IMR-90 (cell line): ENCODE measurements around the gene TDRD3. TPM values are rescaled to one million over a fixed set of nuclear protein-coding genes. Genes with fewer than 3 reads are reported as not detected.

Experiments used
- ATAC-seq: fragments of 200-7000 bp; cut with Tn5 transposase; 2 replicates; pipeline ENCODE4 v1.9.1; 2020; ENCODE audit warnings: low read depth, mild to moderate bottlenecking, moderate library complexity
- BruUV-seq: library from RNA; stranded (reverse); fragments of 400-500 nt; replicated peaks from 2 replicates; lab custom pipeline; 2021; lab: Mats Ljungman, UMichigan
- CTCF ChIA-PET: fragments of 300-600 bp; formaldehyde crosslinking; extraction: SDS; loops from one replicate; lab custom pipeline; 2021; ENCODE audit warnings: antibody characterized with exemption; lab: Yijun Ruan, JAX
- POLR2A ChIA-PET: fragments of 300-600 bp; sonication (Branson Sonifier 250); formaldehyde crosslinking; loops from one replicate; lab custom pipeline; 2022; ENCODE audit warnings: antibody characterized with exemption; ENCODE audit not compliant: unreplicated experiment; lab: Charles Lee
- DNase-seq: peaks from one replicate; pipeline ENCODE4 v3.0.0; 2013
- H2AFZ ChIP-seq: replicated peaks from 2 replicates; pipeline ENCODE3; 2013; ENCODE audit warnings: low read length, mild to moderate bottlenecking; ENCODE audit not compliant: poor library complexity
- H2AK5ac ChIP-seq: 2 replicates; pipeline ENCODE4 v1.6.1; 2013; ENCODE audit warnings: low read depth, low read length, inconsistent platforms
- H2AK9ac ChIP-seq: replicated peaks from 2 replicates; pipeline ENCODE3; 2013; ENCODE audit warnings: mild to moderate bottlenecking, low read depth, low read length, moderate library complexity; ENCODE audit not compliant: poor library complexity
- H2BK120ac ChIP-seq: 2 replicates; pipeline ENCODE4 v1.6.1; 2013; ENCODE audit warnings: low read depth, low read length, inconsistent platforms
- H2BK15ac ChIP-seq: 3 replicates; pipeline ENCODE4 v1.6.1; 2013; ENCODE audit warnings: low read depth, low read length, inconsistent platforms
- H2BK20ac ChIP-seq: 2 replicates; pipeline ENCODE4 v1.6.1; 2013; ENCODE audit warnings: low read depth, mild to moderate bottlenecking, inconsistent platforms, low read length, moderate library complexity
- H2BK5ac ChIP-seq: 2 replicates; pipeline ENCODE4 v1.6.1; 2013; ENCODE audit warnings: mild to moderate bottlenecking, low read depth, low read length, inconsistent platforms; ENCODE audit not compliant: poor library complexity, severe bottlenecking
- H3K14ac ChIP-seq: replicated peaks from 2 replicates; pipeline ENCODE4 v1.6.1; 2013; ENCODE audit warnings: low read depth, low read length, inconsistent platforms
- H3K18ac ChIP-seq: 2 replicates; pipeline ENCODE4 v1.6.1; 2013; ENCODE audit warnings: low read depth, low read length, control low read depth
- H3K23ac ChIP-seq: 2 replicates; pipeline ENCODE4 v1.6.1; 2013; ENCODE audit warnings: low read depth, low read length, inconsistent platforms
- H3K27ac ChIP-seq: 2 replicates; pipeline ENCODE4 v1.5.1; 2013; ENCODE audit warnings: mild to moderate bottlenecking, control low read depth, low read length; ENCODE audit not compliant: insufficient read depth
- H3K27me3 ChIP-seq: 2 replicates; pipeline ENCODE4 v1.6.1; 2013; ENCODE audit warnings: low read length; ENCODE audit not compliant: control insufficient read depth, insufficient read depth
- H3K36me3 ChIP-seq: 2 replicates; pipeline ENCODE4 v1.6.1; 2013; ENCODE audit warnings: low read length, mixed read lengths; ENCODE audit not compliant: control insufficient read depth, insufficient read depth
- H3K4ac ChIP-seq: 2 replicates; pipeline ENCODE4 v1.6.1; 2013; ENCODE audit warnings: low read depth, low read length, inconsistent platforms
- H3K4me1 ChIP-seq: 2 replicates; pipeline ENCODE4 v1.6.1; 2013; ENCODE audit warnings: low read length, mixed read lengths; ENCODE audit not compliant: control insufficient read depth, insufficient read depth
- H3K4me2 ChIP-seq: 2 replicates; pipeline ENCODE4 v1.6.1; 2013; ENCODE audit warnings: low read depth, mild to moderate bottlenecking, control low read depth, low read length, moderate library complexity
- H3K4me3 ChIP-seq: 2 replicates; pipeline ENCODE4 v1.5.1; 2013; ENCODE audit warnings: low read depth, mild to moderate bottlenecking, control low read depth, low read length, moderate library complexity; ENCODE audit not compliant: insufficient read depth
- H3K56ac ChIP-seq: 2 replicates; pipeline ENCODE4 v1.6.1; 2013; ENCODE audit warnings: low read length, inconsistent platforms; ENCODE audit not compliant: insufficient read depth; ENCODE audit errors: extremely low read depth
- H3K79me1 ChIP-seq, 2 experiments: 2 replicates each; pipeline ENCODE4 v1.6.1; 2013; ENCODE audit warnings: low read length in 2 of 2, inconsistent platforms in 1 of 2, low read depth in 1 of 2
- H3K9ac ChIP-seq: 2 replicates; pipeline ENCODE4 v1.6.1; 2013; ENCODE audit warnings: low read depth, low read length, control low read depth
- H3K9me1 ChIP-seq: 2 replicates; pipeline ENCODE4 v1.6.1; 2013; ENCODE audit warnings: low read length, inconsistent platforms; ENCODE audit not compliant: insufficient read depth
- H3K9me3 ChIP-seq: 2 replicates; pipeline ENCODE4 v1.6.1; 2013; ENCODE audit warnings: low read length; ENCODE audit not compliant: control insufficient read depth, insufficient read depth
- H4K20me1 ChIP-seq: 2 replicates; pipeline ENCODE4 v1.6.1; 2013; ENCODE audit warnings: low read length, inconsistent platforms; ENCODE audit not compliant: insufficient read depth
- H4K5ac ChIP-seq: 2 replicates; pipeline ENCODE4 v1.6.1; 2013; ENCODE audit warnings: mild to moderate bottlenecking, low read depth, low read length, control low read depth
- H4K8ac ChIP-seq, 2 experiments: 2 replicates each; pipeline ENCODE4 v1.6.1; 2013; ENCODE audit warnings: low read depth in 2 of 2, low read length in 2 of 2, control low read depth in 1 of 2, inconsistent platforms in 1 of 2
- H4K91ac ChIP-seq: 2 replicates; pipeline ENCODE4 v1.6.1; 2013; ENCODE audit warnings: low read depth, low read length, inconsistent platforms; ENCODE audit not compliant: insufficient read depth
- FOS ChIP-seq: fragments of 150-350 bp; IDR thresholded peaks from 2 replicates; pipeline ENCODE4 v1.6.1; 2016; ENCODE audit warnings: low read depth, low read length
- MAFK ChIP-seq: IDR thresholded peaks from 2 replicates; pipeline ENCODE4 v1.6.1; 2012; ENCODE audit warnings: low read depth, low read length, improper control_type of control experiment
- NFE2L2 ChIP-seq: fragments of 150-350 bp; IDR thresholded peaks from 2 replicates; pipeline ENCODE4 v1.6.1; 2016; ENCODE audit warnings: low read depth, mild to moderate bottlenecking, low read length
- POLR2A ChIP-seq: IDR thresholded peaks from 2 replicates; pipeline ENCODE4 v1.6.1; 2012; ENCODE audit warnings: mild to moderate bottlenecking, low read depth, low read length
- RFX5 ChIP-seq: IDR thresholded peaks from 2 replicates; pipeline ENCODE4 v1.8.0; 2012; ENCODE audit warnings: low read depth, mild to moderate bottlenecking, low read length, moderate library complexity
- SMC3 ChIP-seq: fragments of 150-350 bp; IDR thresholded peaks from 2 replicates; pipeline ENCODE4 v1.6.1; 2016; ENCODE audit warnings: low read depth, mild to moderate bottlenecking, antibody characterized with exemption, low read length, moderate library complexity
- WGBS, 2 experiments: methylation state at CpG; one replicate each; pipeline versions ENCODE4 v1.1.5 to v1.1.7; 2013; ENCODE audit warnings: missing lambda C conversion rate in 2 of 2; ENCODE audit not compliant: insufficient read length in 1 of 2; ENCODE audit errors: extremely low coverage in 2 of 2; 5-methylcytosine and 5-hydroxymethylcytosine counted together
- dilution Hi-C: fragments of 300-500 bp; cut with HindIII; formaldehyde crosslinking; loops from one replicate; pipeline ENCODE4 v1.14.3; 2018; ENCODE audit warnings: low sequenced_read_pairs; ENCODE audit not compliant: unreplicated experiment
- in situ Hi-C: fragments of 300-500 bp; cut with MboI; formaldehyde crosslinking; loops from 3 replicates; pipeline ENCODE4 v1.14.3; 2019; ENCODE audit warnings: low sequenced_read_pairs, inconsistent platforms, mixed read lengths
- intact Hi-C: fragments of 100-400 bp; cut with micrococcal nuclease; formaldehyde crosslinking; loops from 2 replicates; pipeline ENCODE4 v1.10.0; 2022
- polyA plus RNA-seq, 3 experiments: library from polyadenylated mRNA; depleted of rRNA; stranded (reverse); fragments of >200 nt; gene quantifications; 2 replicates each; pipeline ENCODE4 v1.2.3, GENCODE V29; 2012; ENCODE audit warnings: low replicate concordance in 1 of 3
- total RNA-seq: library from RNA; depleted of rRNA; stranded (reverse); fragments of >200 nt; gene quantifications from 2 replicates; pipeline ENCODE4 v1.2.3, GENCODE V29; 2012

TDRD3 gene
- total and polyA plus RNA-seq, 2 of the 4 experiments (the other 2 are of a cell fraction), result 3.9 to 12.0 TPM

DNA sequence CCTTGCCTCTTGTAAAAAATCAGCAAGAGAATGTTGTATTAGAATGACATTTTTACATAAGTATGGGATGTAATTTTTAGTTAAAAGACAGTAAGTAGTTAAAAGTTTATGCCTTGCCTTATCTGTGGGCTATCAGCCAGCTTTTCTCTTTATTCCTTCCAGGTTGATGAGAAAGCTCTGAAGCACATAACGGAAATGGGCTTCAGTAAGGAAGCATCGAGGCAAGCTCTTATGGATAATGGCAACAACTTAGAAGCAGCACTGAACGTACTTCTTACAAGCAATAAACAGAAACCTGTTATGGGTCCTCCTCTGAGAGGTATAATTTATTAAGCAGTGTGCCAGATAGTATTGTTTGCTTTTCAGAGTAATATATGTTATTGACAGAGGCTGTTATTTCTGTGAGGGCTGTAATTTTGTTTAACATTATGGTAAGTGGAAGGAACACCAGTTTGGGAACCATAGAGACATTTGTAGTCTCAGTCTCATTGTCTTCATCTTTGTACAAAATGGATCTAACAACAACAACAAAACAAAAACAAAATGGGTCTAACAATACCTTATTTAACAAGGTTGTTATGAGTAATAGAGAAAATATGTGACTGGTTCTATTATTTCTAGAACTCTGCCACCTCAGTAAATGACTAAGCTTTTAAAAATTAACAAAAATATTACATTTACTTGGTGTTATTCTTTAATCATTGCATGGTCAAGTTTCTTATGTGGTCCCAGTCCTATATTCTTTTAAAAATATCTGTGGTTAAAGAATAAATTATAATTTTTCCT is 112.8 kb downstream of the TDRD3 start:
- dilution Hi-C loops, result no loop called here
- no CpG with 5 or more reads among the region's 3 CpGs for WGBS, 2 experiments
- Histone ChIP-seq H2AK9ac (no peak overlapping the region), H3K18ac (no peak overlapping the region), H3K23ac (no peak overlapping the region), H2BK120ac (no peak overlapping the region), H3K36me3 (no peaks in the 10 kb centered on the region), H4K91ac (no peak overlapping the region), H4K20me1 (no peaks in the 10 kb centered on the region), H3K4me3 (no peak overlapping the region), H3K14ac (no peak overlapping the region), H3K27me3 (no peaks in the 10 kb centered on the region), H2BK15ac (no peak overlapping the region), H3K4me1 (no peaks in the 10 kb centered on the region), H3K4ac (no peak overlapping the region), H3K9me3 (no peaks in the 10 kb centered on the region), H3K79me1 (no peaks in the 10 kb centered on the region), H2AK5ac (no peak overlapping the region), H2BK20ac (no peak overlapping the region), H3K4me2 (no peak overlapping the region), H2AFZ (no peak overlapping the region), H4K8ac (no peak overlapping the region), H3K9ac (no peak overlapping the region), H3K56ac (no peak overlapping the region), H2BK5ac (no peak overlapping the region), H3K9me1 (no peaks in the 10 kb centered on the region), H4K5ac (no peak overlapping the region), H3K27ac (no peak overlapping the region)
- DNase-seq (peak; percentile 1), ATAC-seq (no peak)
- in situ Hi-C loops, result no loop called here
- CTCF ChIA-PET, result interaction anchor here (0.6 kb wide), 1 partner anchor 134 kb away, joined by 3 read pairs; no protein-coding TSS in a partner anchor
- TF ChIP-seq MAFK (no peak), POLR2A (no peak), RFX5 (no peak), NFE2L2 (no peak), FOS (no peak), SMC3 (no peak)
- no TSS peak for BruUV-seq
- intact Hi-C loops, result no loop called here
- POLR2A ChIA-PET, result no interaction called here
